GM21786 (cell line): ENCODE measurements around the gene FOXL2NB.
"Not testable (repeated sequence)": the region's sequence is repeated elsewhere in the genome, so short reads cannot be mapped to it uniquely, and the experiment has no call there.

Source experiments
- ATAC-seq: cut with Tn5 transposase; IDR thresholded peaks from one replicate; pipeline ENCODE4 v1.9.1; 2021; ENCODE audit not compliant: unreplicated experiment

FOXL2NB gene

DNA sequence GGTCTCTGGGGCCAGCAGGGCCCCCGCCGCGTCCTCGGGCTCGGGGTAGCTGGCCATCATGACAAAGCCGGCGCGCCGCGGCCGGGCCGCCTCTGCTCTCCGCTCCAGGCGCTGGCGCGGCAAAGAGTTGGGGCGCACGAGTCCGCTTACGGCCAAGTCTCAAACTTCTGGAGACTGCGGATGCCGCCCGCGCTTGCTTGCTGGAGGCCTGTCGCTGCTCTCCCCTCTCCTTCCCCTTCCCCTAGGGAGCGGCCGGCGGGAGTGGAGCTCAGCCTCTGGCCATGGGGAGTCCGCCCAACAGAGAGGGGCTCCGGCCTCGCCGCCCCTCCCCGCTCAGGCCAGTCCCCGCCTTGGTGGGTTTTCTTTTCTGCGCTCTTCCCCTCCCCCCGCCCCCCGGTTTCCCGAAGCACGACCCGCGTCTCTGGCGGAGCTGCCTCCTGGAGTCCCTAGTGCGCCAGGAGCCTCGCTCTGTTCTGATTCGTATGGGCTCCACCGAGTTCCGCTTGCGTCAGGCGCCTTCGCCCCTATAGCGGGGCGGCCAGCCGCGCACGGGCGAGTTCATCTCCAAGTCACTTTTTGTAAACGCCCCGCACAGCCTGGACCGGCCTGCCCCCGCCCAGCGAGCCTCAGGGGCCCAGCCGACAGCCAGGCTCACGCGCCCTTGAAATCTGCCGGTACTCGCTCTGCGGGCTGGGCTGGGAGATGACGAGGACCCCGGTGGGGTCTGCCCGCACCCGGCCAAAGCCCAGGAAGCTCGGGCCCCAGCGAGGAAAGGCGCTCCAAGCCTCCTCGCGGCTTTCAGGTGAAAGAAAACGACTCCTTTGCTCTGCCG lies at the start of gene FOXL2NB, which contains the start of gene FOXL2:
TSS of gene FOXL2NB (plus strand) at position 555 of the 832 bp plus-strand sequence. CDS start at position 703, 148 bp downstream.
TSS of gene FOXL2 (minus strand) at position 475 of the 832 bp plus-strand sequence. CDS start at position 60, 415 bp downstream.
- no peak for ATAC-seq

DNA sequence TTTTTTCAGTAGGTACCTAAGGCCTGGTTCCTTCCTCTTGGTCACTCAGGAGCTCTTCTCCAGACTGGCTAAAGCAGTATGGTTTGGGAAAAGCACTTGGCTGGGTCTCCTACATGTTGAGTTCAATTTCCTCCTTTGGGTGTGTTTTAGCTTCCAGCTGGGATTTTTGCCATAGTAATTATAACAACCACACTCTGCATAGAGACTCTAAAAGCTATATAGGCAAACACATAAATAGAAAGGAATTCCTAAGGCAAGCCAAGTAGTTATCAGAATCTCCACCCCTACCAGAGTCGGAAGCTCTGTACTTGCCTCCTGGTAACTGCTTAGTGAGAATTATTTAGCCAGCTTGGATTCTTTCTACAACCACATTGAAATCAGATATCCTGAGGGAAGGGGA lies 48.7 kb upstream of the FOXL2NB start:
- no peak for ATAC-seq

DNA sequence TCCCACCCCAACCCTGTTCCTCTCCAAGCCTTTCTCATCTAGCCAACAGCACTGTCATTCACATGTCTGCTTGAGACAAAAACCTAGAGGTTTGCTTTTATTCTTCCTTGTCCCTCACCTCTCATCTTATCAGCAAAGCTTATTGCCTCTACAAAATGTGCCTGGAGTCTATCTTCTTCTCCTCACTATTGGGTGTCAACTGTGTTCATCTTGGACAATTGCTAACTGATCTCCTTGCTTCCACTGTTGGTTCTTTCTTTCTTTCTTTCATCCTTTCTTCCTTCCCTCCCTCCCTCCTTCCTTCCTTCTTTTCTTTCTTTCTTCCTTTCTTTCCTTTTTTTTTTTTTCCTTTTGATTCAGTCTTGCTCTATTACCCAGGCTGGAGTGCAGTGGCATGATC lies 48.3 kb upstream of the FOXL2NB start:
- ATAC-seq, result no peak

DNA sequence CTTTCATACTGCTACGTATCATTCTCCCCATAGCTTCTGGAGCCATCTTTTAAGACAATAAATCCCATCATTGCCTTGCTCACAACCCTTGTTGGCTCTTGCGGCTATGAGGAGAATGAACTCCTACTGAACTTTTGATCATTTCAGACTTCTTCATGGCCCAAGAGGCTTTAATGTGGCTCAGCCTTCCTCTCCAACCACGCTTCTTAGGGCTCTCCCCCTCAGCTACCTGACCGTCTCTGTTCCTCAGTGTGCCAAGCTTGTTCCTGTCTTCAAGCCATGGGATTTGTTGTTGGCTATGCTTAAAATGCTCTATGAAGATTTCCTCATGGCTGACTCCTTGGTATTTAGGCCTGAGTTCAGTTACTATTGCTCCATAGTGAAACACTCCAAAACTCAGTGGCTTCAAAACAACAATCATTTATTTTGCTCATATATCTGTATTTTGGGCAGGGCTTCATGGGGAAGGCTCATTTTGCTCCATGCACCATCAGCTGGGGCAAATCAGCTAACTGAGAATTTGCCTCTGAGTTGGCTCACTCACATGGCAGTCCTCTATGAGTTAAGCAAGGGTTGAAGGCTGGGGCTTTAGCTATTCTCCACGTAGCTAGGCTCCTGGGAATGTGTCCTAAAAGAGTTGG lies 47.5 kb upstream of the FOXL2NB start:
- ATAC-seq, result no peak

DNA sequence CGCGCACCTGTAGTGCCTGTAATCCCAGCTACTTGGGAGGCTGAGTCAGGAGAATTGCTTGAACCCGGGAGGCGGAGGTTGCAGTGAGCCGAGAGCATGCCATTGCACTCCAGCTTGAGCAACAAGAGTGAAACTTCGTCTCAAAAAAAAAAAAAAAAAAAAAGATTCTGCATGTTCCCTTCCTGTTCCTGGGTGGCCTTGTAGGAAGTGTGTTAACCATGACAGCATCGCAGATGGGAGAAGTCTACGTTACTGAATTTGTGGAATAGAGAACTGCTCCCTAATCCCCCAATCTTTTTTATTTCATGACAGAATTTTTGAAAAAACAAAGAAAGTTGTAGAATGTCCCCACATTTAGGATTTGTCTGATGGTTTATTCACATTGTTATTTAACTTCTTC lies 45.5 kb upstream of the FOXL2NB start:
- ATAC-seq, result no peak

DNA sequence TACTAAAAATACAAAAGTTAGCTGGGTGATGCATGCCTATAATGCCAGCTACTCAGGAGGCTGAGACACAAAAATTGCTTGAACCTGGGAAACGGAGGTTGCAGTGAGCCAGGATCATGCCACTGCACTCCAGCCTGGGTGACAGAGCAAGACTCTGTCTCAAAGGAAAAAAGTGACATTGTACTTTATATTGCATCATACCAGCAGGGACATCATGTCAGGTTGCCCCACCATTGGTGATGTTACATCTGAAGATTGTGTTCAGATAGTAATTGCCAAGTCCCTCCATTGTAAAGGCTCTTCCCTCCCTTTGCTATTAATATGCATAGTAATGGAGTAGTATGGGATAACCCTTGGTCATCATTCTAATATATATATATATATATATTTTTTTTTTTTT lies 44.8 kb upstream of the FOXL2NB start:
- no peak for ATAC-seq

DNA sequence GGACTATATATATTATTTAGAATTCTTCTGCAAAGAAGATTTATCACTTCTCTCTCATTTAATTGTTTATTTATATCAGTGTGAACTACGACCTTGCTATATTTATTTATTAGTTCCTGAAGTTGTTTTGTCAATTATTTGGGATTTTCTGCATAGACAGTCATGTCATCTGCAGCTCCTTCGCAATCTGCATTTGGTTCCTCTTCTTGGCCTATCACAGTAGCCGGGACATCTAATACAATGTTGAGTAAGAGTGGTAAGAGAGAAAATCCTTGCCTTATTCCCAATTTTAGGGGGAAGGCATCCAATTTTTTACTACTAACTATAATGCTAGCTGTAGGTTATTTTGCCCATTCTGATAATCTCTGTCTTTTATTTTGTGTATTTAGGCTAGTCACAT lies 39.5 kb upstream of the FOXL2NB start:
- no peak for ATAC-seq

DNA sequence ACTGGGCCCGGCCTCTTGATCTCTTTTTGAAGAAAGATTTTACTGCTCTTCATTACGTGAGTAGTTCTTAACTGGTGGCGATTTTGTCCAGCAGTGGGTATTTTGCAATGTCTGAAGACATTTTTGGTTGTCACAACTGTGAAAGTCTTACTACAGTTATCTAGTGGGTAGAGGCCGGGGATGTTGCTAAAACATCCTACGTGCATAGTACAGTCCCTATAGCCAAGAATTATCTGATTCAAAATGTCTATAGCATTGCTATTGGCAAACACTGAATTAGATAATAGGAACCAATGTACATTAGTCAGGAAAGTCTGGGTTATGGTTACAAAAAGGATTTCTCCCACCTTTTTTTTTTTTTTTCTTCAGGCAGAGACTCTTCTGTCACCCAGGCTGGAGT lies 38.2 kb upstream of the FOXL2NB start:
- ATAC-seq, result no peak

DNA sequence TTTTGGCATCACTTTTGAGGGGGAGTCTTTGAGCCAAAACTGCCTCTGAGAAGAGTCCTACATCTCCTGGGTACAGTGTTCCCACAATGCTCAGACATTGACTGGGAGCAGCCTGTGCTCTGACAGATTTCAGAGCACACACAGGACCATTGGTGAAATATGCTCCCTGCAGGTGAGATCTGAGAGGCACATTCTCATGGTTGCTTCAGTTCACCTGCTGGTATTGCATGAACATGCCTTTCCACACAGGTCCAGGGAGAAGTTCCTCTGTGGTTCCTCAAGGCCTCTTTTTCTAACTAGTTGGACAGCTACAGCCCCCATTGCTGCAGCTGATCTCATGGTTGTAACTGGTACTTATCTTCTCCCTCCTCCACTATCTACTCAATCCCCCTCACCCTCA lies 37.1 kb upstream of the FOXL2NB start:
- ATAC-seq, result no peak

DNA sequence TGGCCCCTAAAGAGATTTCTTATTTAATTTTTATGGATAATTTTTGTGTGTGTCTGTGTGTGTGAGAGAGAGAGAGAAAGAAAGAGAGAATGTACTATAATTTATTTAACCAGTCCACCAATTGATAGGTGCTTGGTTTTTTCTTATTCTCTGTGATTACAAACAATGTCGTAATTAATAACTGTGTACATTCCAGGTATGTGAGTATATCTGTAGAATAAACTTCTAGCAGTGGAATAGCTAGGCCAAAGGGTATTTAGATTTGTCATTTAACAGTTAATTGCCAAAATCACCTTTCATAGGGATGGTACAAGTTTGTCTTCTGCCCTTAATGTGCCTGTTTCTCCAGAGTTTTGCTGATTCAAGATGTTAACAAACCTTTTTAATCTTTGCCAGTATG lies 35.4 kb upstream of the FOXL2NB start:
- no peak for ATAC-seq

DNA sequence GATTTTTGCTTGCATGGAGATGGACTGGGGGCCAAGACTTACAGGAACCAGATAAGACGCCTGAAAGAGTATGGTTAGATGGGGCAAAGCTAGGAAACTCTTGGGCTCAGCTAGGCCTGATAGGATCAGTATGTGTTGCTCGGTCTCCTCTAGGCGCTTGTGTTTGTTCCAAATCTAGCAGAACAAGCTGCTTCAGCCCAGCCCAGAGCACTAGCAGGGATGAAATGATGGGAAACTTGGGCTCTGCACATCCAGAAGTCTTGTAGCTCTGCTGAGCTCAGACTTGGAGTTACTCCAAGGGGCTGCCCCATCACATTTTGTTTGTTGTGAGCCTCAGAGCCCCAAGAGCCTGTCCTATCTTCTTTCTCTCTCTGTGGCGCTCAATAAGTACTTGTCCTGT lies 34.8 kb upstream of the FOXL2NB start:
- no peak for ATAC-seq

DNA sequence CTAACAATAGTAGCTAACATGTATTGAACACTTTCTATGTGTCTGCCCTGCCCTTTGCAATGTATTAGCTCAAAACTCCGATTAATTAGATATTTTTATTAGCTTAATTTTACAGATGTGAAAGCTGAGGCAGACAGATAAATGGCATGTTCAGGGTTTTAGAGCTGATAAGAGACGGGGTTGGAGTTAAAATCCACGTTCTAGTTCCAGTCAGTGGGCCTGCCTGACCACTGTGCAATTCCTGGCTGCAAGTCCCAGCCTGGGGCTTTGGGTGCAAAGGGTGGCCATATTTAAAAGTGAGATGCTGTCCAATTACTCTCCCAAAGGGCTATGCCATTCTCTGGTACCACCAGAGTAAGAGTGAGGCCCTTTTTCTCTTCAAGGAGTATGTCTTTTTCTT lies 33.3 kb upstream of the FOXL2NB start:
- ATAC-seq, result no peak

DNA sequence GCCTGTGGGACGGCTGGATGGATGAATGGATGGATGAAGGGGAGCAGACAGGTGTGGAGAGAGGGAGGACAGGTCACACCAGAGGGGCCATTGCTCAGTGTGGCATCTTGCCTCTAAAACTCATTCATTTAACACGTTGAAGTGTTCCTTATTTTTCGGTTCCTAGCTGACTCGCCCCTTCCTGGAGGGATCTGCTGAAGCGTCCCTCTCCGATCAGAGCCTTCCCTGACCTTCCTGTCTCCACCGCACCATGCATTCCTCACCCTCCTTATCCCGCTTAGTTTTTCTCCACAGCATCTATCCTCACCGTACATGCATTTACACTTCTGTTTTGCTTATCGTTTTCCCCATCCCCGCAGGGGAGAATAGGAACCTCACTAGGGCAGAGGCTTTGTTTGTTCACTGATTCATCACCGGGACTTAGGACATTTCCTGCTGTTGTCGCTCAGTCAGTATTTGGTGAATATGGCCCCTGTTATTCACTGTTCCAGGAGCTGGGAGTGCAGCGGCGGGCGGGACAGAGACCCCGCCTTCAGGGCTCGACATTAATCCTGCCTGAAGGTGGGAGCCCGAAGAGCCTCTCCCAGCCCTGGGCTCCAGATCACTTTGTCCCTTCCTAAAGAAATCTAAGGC lies 32.0 kb upstream of the FOXL2NB start:
- ATAC-seq, result peak; percentile 20

DNA sequence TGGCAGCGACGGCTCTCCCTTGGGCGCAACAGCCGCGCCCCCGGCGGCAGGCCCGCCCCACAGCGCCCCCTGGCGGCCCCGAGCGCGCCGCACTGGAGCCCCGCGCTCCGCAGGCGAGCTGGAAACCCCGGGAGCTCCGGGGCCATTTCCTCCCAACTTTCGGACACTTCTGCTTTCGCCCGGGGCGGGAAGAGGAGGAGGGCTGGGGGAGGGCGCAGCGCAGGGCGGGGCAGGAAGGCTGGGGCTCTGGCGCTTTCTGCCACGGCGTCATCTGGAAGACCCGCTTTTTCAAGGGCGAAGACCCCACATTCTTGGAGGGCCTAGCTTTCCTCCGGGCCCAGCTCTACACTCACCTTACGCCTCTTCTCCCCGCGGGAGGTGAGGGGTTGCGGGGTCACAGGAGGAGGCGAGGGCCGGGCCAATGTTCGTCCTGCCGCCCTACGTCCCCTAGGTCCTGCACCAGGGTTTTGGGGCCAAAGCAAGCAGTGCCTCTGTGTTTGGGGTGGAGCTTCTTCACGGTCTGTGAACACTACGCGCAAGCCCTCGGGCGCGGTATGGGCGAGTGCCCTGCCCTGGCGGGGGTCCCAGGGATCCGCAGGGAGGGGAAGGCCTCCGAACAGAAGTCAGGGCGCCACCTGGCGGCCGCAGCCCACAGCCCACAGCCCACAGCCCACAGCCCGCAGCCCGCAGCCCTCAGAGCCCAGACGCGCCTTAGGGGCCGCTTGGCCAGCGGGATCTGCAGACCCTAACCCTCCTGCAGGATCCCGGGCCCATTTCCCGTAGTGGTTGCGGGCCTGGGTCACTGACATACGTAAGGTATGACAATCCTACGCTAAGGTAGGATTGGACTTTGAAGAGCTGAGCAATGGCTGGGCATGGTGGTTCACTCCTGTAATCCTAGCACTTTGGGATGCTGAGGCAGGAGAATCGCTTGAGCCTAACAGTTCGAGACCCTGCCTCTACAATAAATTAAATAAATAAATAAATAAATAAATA lies 31.2 kb upstream of the FOXL2NB start:
- peak; percentile 87 for ATAC-seq

DNA sequence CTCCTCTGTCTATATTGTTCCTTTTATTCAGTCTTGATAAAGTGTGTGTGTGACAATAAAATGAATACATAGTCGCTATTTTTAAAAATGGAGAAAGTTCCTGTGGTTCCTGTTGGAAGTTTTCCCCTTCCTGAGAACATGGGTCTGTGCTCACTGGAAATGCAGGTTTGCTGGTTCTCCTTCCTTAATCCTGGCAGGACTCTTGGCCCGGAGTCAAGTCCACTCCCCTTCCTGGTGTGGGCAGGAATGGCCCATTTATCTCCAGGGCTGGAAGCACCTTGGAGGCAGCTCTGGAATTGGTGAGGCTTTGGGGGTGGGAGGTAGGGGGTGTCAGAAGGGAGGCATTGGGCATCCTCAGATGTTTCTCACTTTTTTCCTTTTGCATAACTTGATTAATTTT lies 30.2 kb upstream of the FOXL2NB start:
- ATAC-seq, result no peak

DNA sequence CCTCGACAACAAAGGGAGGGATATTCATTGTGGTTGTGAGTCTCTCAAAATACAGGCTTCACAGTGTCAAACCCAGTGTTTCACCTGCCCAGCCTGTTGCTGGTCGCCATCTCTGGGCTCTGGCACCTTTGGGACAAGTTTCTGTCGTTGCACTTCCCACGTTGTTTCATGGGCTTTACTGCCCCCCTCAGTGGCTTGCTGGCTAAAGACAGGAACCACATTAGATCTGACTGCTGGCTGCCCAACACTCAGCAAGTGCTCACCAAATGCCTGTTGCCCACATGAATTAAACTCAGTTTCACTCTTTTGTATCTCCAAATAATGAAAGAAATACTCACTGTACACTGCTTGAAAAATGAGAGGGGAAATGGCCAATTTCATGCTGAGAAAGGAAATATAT lies 27.7 kb upstream of the FOXL2NB start:
- ATAC-seq, result no peak

DNA sequence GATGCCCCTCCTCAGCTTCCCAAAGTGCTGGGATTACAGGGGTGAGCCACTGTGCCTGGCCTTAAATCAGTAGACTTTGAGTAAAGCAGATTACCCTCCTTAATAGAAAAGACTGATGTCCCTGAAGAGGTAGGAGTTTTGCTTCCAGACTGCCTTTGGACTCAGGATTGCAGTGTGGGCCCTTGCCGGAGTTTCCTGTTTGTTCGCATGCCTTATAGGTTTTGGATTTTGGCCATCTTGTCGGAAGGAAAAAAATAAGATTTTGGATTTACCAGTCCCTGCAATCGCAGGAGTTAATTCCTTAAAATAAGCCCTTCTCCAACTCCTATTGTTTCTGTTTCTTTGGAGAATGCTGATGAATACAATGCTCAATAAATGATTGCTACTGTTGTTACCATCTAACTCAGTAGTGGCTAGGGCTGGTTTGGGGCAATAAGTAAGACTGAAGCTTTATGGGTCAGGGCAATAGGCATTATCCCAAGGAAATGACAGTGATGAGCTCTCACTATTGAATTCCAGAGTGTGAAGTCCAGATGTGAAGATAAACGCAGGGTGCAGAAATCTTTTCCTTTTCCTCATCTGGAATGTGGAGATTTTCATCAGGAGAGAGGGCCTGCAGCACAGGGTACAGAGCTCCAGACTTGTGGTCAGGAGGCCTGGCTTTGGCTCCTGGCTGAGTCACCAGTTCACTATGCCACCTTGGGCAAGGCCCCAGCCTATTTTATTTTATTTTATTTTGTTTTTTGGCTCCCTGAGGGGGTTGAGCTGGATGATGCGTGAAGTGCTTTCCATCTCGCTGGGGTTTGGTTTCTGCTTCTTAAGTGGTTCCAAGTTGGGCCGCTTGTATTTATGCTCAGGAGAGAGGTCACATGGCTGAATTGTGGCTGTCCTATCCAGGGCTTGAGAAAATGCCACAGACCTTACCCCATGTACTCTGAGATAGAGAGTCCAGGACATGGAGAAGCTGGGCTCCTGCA lies 25.4 kb upstream of the FOXL2NB start:
- ATAC-seq, result no peak

DNA sequence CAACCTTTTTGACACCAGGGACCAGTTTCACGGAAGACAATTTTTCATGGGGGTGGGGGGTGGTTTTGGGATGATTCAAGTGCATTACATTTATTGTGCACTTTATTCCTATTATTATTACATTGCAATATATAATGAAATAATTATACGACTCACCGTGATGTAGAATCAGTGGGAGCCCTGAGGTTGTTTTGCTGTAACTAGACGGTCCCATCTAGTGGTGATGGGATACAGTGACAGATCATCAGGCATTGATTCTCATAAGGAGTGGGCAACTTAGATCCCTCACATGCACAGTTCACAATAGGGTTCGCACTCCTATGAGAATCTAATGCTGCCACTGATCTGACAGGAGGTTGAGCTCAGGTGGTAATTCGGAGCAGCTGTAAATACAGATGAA lies 24.6 kb upstream of the FOXL2NB start:
- ATAC-seq, result not testable (repeated sequence)

DNA sequence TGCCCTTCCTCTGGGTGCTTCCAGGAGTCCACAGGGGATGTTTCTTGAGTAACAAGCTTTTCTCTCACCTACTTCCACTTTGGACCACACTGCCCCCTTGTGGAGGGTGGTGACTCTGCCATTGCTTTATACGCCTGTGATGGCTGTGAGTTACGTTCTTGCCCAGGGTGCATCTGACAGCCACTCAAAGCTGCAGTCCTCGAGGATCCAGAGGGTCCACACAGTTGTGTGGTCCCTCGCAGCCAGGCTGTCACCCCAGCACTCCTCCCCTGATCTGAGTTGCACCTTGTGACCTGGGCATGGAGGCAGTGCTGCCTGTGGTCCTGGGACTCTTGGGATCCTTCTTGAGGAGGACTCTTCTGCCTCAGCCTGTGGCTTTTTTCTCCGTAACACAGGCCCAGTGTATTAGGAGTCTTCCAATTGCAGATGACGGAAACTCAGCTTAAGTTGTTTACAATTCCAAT lies 23.5 kb upstream of the FOXL2NB start:
- peak; percentile 78 for ATAC-seq
